Left lung (tissue), 10 donors: ENCODE measurements around the gene APOB. TPM values are rescaled to one million over a fixed set of nuclear protein-coding genes. Genes with fewer than 3 reads are reported as not detected.
A peak's percentile ranks its signal among the peaks of the same experiment; 100 is the strongest.

Experiments
- ATAC-seq: fragments of 200-7000 bp; cut with Tn5 transposase; one replicate; pipeline ENCODE4 v1.9.1; 2020; ENCODE audit warnings: moderate library complexity
- DNase-seq, 4 donors: peaks; one replicate each; pipeline ENCODE4 v3.0.0-alpha.2; 2013 to 2020
- H3K27ac ChIP-seq, 2 donors: fragments of 200-600 bp; sonication (generic) in 1 of 2; one replicate each; pipeline versions ENCODE4 v1.5.0 to v1.8.0; 2020 to 2021
- H3K27me3 ChIP-seq, 2 donors: fragments of 200-600 bp; sonication (generic) in 1 of 2; one replicate each; pipeline versions ENCODE4 v1.5.0 to v1.8.0; 2020 to 2021
- H3K36me3 ChIP-seq, 2 donors: fragments of 200-600 bp; sonication (generic) in 1 of 2; one replicate each; pipeline versions ENCODE4 v1.5.0 to v1.8.0; 2020 to 2021
- H3K4me1 ChIP-seq, 2 donors: fragments of 200-600 bp; one replicate each; pipeline ENCODE4 v1.8.0; 2021
- H3K4me3 ChIP-seq, 2 donors: fragments of 200-600 bp; sonication (generic) in 1 of 2; one replicate each; pipeline versions ENCODE4 v1.5.0 to v1.8.0; 2020 to 2021; ENCODE audit warnings: mild to moderate bottlenecking in 1 of 2
- H3K9me3 ChIP-seq, 2 donors: fragments of 200-600 bp; sonication (generic) in 1 of 2; one replicate each; pipeline versions ENCODE4 v1.5.0 to v1.8.0; 2020 to 2021
- CTCF ChIP-seq, 2 donors: fragments of 200-600 bp; sonication (generic) in 1 of 2; IDR thresholded peaks; one replicate each; pipeline versions ENCODE4 v1.5.0 to v1.8.0; 2021; ENCODE audit warnings: antibody characterized with exemption in 2 of 2
- intact Hi-C, 2 donors: fragments of 100-400 bp; cut with DNase I; formaldehyde crosslinking; loops; one replicate each; pipeline versions ENCODE4 v1.11.2 to v1.14.2; 2022
- polyA plus RNA-seq, 6 donors: library from polyadenylated mRNA; unstranded; fragments of 120-200 nt; gene quantifications; one replicate each; pipeline ENCODE4 v1.2.1, GENCODE V29; 2013; ENCODE audit not compliant: insufficient read length in 6 of 6
- total RNA-seq, 2 donors: library from RNA; stranded (reverse); fragmentation: NEBNext Ultra II Directional; extraction: Animal tissue kit (Norgen Biotek cat#: 25700); gene quantifications; one replicate each; pipeline ENCODE4 v1.2.1, GENCODE V29; 2021
- donor health status: DM: no; HTN: yes; CAD: no.
- donor health status: DM: no; HTN: no; CAD: no.

Gene APOB
- total and polyA plus RNA-seq, 8 donors = 0.01 to 1.5 (median 0.14) TPM

GRCh38 chr2:21055451-21055850 lies 11.6 kb upstream of the APOB start:
- Histone ChIP-seq H3K4me1 (no peaks in the 10 kb centered on the region), H3K36me3 (no peaks in the 10 kb centered on the region), H3K9me3 (no peaks in the 10 kb centered on the region), H3K27me3 (no peaks in the 10 kb centered on the region), H3K4me3 (no peak overlapping the region), H3K27ac (no peak overlapping the region)
- DNase-seq (no peak), ATAC-seq (no peak)
- TF ChIP-seq CTCF (IDR thresholded peaks at IDR 0.05) = no peak
- intact Hi-C loops = no loop called here

DNA sequence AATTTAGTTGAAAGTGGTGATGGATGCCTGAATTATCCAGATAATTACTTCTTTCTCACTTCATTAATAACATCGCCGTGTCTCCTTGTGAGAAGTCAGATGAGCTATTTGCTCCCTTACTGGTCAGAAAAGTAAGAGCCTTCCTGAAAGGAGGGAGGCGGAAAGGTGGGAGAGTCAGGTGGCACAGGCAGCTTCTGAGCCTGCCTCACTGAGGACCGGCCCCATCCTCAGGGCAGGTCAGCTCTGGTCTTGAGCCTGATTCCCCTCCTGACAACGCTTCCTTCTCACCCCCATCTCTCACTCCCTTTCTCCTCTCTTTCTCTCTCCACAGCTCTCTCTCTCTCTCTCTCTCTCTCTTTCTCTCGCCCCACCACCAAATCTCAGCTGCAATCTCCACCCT lies 10.1 kb upstream of the APOB start:
- Histone ChIP-seq H3K9me3 (no peaks in the 10 kb centered on the region), H3K36me3 (no peaks in the 10 kb centered on the region), H3K4me3 (no peak overlapping the region), H3K27me3 (no peaks in the 10 kb centered on the region), H3K27ac (no peak overlapping the region), H3K4me1 (no peaks in the 10 kb centered on the region)
- DNase-seq = no peak
- intact Hi-C loops = no loop called here
- no peak for ATAC-seq
- no peak for TF ChIP-seq CTCF (IDR thresholded peaks at IDR 0.05)

GRCh38 chr2:21052044-21052443 lies 8.2 kb upstream of the APOB start:
- peak; percentile 87 for ATAC-seq
- Histone ChIP-seq H3K36me3 (no peaks in the 10 kb centered on the region), H3K4me1 (no peaks in the 10 kb centered on the region), H3K27ac (no peak overlapping the region), H3K4me3 (no peak overlapping the region), H3K9me3 (no peaks in the 10 kb centered on the region), H3K27me3 (no peaks in the 10 kb centered on the region)
- no peak for TF ChIP-seq CTCF (IDR thresholded peaks at IDR 0.05)
- DNase-seq = no peak
- intact Hi-C loops = no loop called here

GRCh38 chr2:21050164-21050563 lies 6.3 kb upstream of the APOB start:
- DNase-seq (no peak), ATAC-seq (no peak)
- H3K4me1 ChIP-seq = no peaks in the 10 kb centered on the region
- H3K27ac ChIP-seq = no peak overlapping the region
- no peak overlapping the region for H3K4me3 ChIP-seq
- H3K27me3 ChIP-seq = peaks cover 0 to 5% of the 10 kb centered on the region in 2 donors
- intact Hi-C loops = no loop called here
- no peak for TF ChIP-seq CTCF (IDR thresholded peaks at IDR 0.05)
- H3K36me3 ChIP-seq = no peaks in the 10 kb centered on the region
- no peaks in the 10 kb centered on the region for H3K9me3 ChIP-seq

- no peak for TF ChIP-seq CTCF (IDR thresholded peaks at IDR 0.05)
- Histone ChIP-seq H3K4me3 (no peak overlapping the region), H3K27me3 (peaks cover 0 to 33% of the 10 kb centered on the region in 2 donors), H3K36me3 (no peaks in the 10 kb centered on the region), H3K27ac (no peak overlapping the region), H3K4me1 (peaks cover 5 to 14% of the 10 kb centered on the region in 2 donors), H3K9me3 (no peaks in the 10 kb centered on the region)
- DNase-seq = no peak
- intact Hi-C loops = loop anchor here in 1 of 2 donors (10.0 kb wide), 1 partner anchor 267 kb away; no protein-coding TSS in a partner anchor
- no peak for ATAC-seq
These were observed 3.5 kb upstream of the APOB start for GRCh38 chr2:21047141-21048009.
